ENCODE data around the gene HK3.

DNA sequence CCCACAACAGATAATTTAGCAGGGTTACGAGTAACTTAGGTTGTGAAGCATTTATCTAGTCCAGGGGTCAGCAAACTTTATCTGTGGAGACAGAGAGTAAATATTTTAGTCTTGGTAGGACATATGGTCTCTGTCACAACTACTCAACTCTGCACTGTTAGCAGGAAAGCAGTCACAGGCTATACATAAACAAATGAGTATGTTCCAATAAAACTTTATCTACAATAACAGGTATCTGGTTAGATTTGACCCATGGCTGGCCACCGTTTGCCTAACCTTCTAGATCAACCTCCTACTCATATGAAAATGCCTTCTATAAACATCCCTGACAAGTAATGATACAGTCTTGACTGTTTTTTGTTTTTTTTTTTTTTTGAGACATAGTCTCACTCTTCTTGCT lies 13.0 kb upstream of the HK3 start:
- TF ChIP-seq POLR2A (IDR thresholded peaks at IDR 0.05) = no peak
- TF ChIP-seq, protein P1, sequence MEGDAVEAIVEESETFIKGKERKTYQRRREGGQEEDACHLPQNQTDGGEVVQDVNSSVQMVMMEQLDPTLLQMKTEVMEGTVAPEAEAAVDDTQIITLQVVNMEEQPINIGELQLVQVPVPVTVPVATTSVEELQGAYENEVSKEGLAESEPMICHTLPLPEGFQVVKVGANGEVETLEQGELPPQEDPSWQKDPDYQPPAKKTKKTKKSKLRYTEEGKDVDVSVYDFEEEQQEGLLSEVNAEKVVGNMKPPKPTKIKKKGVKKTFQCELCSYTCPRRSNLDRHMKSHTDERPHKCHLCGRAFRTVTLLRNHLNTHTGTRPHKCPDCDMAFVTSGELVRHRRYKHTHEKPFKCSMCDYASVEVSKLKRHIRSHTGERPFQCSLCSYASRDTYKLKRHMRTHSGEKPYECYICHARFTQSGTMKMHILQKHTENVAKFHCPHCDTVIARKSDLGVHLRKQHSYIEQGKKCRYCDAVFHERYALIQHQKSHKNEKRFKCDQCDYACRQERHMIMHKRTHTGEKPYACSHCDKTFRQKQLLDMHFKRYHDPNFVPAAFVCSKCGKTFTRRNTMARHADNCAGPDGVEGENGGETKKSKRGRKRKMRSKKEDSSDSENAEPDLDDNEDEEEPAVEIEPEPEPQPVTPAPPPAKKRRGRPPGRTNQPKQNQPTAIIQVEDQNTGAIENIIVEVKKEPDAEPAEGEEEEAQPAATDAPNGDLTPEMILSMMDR (IDR thresholded peaks at IDR 0.05) = no peak
